GDM1 (cell line): ENCODE data around the gene HIGD1A.
"Not testable (repeated sequence)": the region's sequence is repeated elsewhere in the genome, so short reads cannot be mapped to it uniquely, and the experiment has no call there.

ENCODE experiments used
- DNase-seq: peaks from one replicate; lab custom pipeline; 2025; lab: John Stamatoyannopoulos, UW

HIGD1A gene

GRCh38 chr3:42829083-42829627 is 24.9 kb upstream of the HIGD1A start:
- no peak for DNase-seq

- DNase-seq: no peak
These were observed 23.4 kb upstream of the HIGD1A start for GRCh38 chr3:42827654-42828053.

GRCh38 chr3:42827023-42827422 is 22.7 kb upstream of the HIGD1A start:
- DNase-seq: no peak

GRCh38 chr3:42826141-42826540 is 21.9 kb upstream of the HIGD1A start:
- no peak for DNase-seq

GRCh38 chr3:42823351-42823750 is 19.1 kb upstream of the HIGD1A start:
- DNase-seq: peak; percentile 53

- no peak for DNase-seq
These were observed 18.5 kb upstream of the HIGD1A start for GRCh38 chr3:42822828-42823227.

- no peak for DNase-seq
These were observed 16.4 kb upstream of the HIGD1A start for GRCh38 chr3:42820746-42821051.

GRCh38 chr3:42819351-42819965 is 15.2 kb upstream of the HIGD1A start:
- DNase-seq: no peak

- no peak for DNase-seq
These were observed 11.5 kb upstream of the HIGD1A start for GRCh38 chr3:42815826-42816225.

- no peak for DNase-seq
These were observed 10.7 kb upstream of the HIGD1A start for GRCh38 chr3:42814914-42815507.

GRCh38 chr3:42814246-42814645 is 10.0 kb upstream of the HIGD1A start:
- no peak for DNase-seq

GRCh38 chr3:42811118-42811883 is 7.0 kb upstream of the HIGD1A start:
- peak; percentile 89 for DNase-seq

GRCh38 chr3:42810706-42811105 is 6.4 kb upstream of the HIGD1A start:
- not testable (repeated sequence) for DNase-seq

- no peak for DNase-seq
These were observed 4.9 kb upstream of the HIGD1A start, which contains the start of gene ACKR2 for GRCh38 chr3:42809202-42809601. Gene ACKR2, plus strand, starts transcription at chr3:42809445. Its CDS starts 55,058 bp downstream, at chr3:42864503.

- no peak for DNase-seq
These were observed 3.6 kb upstream of the HIGD1A start for GRCh38 chr3:42807929-42808328.

GRCh38 chr3:42805141-42805821 is 991 bp upstream of the HIGD1A start:
- DNase-seq: no peak

GRCh38 chr3:42804831-42805132 is 492 bp upstream of the HIGD1A start:
- no peak for DNase-seq

GRCh38 chr3:42803414-42804105 is 730 bp downstream of the HIGD1A start:
- DNase-seq: no peak

GRCh38 chr3:42802876-42803413 is 1.3 kb downstream of the HIGD1A start:
- no peak for DNase-seq

GRCh38 chr3:42801784-42802183 is 2.5 kb downstream of the HIGD1A start:
- no peak for DNase-seq

GRCh38 chr3:42801048-42801620 is 3.2 kb downstream of the HIGD1A start:
- no peak for DNase-seq
